Activated T-helper 1 cell treated with Interleukin-2 at 50 U/mL for 16 hours (primary cell): ENCODE measurements around the gene AP2M1.
"Not testable (repeated sequence)": the region's sequence is repeated elsewhere in the genome, so short reads cannot be mapped to it uniquely, and the experiment has no call there.

ENCODE experiments used
- DNase-seq: peaks from one replicate; pipeline ENCODE4 v3.0.0-alpha.2; 2020; ENCODE audit warnings: low read depth

AP2M1 gene

GRCh38 chr3:184157206-184157605, 17.4 kb upstream of the AP2M1 start:
- DNase-seq: no peak

GRCh38 chr3:184158404-184158803, 16.3 kb upstream of the AP2M1 start:
- no peak for DNase-seq

- no peak for DNase-seq
These were observed 14.2 kb upstream of the AP2M1 start for GRCh38 chr3:184160456-184160855.

GRCh38 chr3:184162571-184163070, 12.0 kb upstream of the AP2M1 start:
- not testable (repeated sequence) for DNase-seq

- DNase-seq: no peak
These were observed 9.9 kb upstream of the AP2M1 start for GRCh38 chr3:184164648-184165330.

GRCh38 chr3:184165543-184165942, 9.1 kb upstream of the AP2M1 start:
- no peak for DNase-seq

GRCh38 chr3:184166671-184167070, 8.0 kb upstream of the AP2M1 start:
- no peak for DNase-seq

GRCh38 chr3:184167786-184168185, 6.9 kb upstream of the AP2M1 start:
- DNase-seq: no peak

GRCh38 chr3:184168363-184169120, 6.1 kb upstream of the AP2M1 start:
- DNase-seq: no peak

- DNase-seq: no peak
These were observed 4.5 kb upstream of the AP2M1 start for GRCh38 chr3:184169896-184170875.

- no peak for DNase-seq
These were observed 3.1 kb upstream of the AP2M1 start for GRCh38 chr3:184171562-184171961.

- no peak for DNase-seq
These were observed 1.8 kb upstream of the AP2M1 start for GRCh38 chr3:184172681-184173373.

GRCh38 chr3:184173374-184173722, 1.3 kb upstream of the AP2M1 start:
- no peak for DNase-seq

GRCh38 chr3:184174284-184174645, 390 bp upstream of the AP2M1 start:
- DNase-seq: no peak

- no peak for DNase-seq
These were observed 851 bp downstream of the AP2M1 start for GRCh38 chr3:184175506-184175905.

- DNase-seq: no peak
These were observed 1.3 kb downstream of the AP2M1 start for GRCh38 chr3:184175981-184176376.

- DNase-seq: no peak
These were observed 2.0 kb downstream of the AP2M1 start for GRCh38 chr3:184176377-184177330.

GRCh38 chr3:184177331-184177731, 2.7 kb downstream of the AP2M1 start:
- no peak for DNase-seq

- DNase-seq: no peak
These were observed 3.2 kb downstream of the AP2M1 start for GRCh38 chr3:184177767-184178306.

GRCh38 chr3:184178521-184179138, 4.0 kb downstream of the AP2M1 start:
- DNase-seq: no peak
